Fibroblast of lung (primary cell): ENCODE measurements around the gene PACS2.
"Not testable (repeated sequence)": the region's sequence is repeated elsewhere in the genome, so short reads cannot be mapped to it uniquely, and the experiment has no call there.

Experiments
- EZH2 ChIP-seq: IDR thresholded peaks from 2 replicates; pipeline ENCODE4 v1.5.1; 2012; ENCODE audit warnings: low read length, control low read depth, mild to moderate bottlenecking; ENCODE audit errors: missing control alignments
- TF ChIP-seq, protein P1 (sequence below), 2 donors: IDR thresholded peaks in 1 of 2; conservative IDR thresholded peaks in 1 of 2; 1 replicate in 1 of 2; 2 replicates in 1 of 2; pipeline ENCODE4 v1.5.1; 2011 to 2012; ENCODE audit warnings: low read length in 2 of 2, control low read depth in 1 of 2, inconsistent platforms in 1 of 2, low read depth in 1 of 2, mild to moderate bottlenecking in 1 of 2

DNA sequence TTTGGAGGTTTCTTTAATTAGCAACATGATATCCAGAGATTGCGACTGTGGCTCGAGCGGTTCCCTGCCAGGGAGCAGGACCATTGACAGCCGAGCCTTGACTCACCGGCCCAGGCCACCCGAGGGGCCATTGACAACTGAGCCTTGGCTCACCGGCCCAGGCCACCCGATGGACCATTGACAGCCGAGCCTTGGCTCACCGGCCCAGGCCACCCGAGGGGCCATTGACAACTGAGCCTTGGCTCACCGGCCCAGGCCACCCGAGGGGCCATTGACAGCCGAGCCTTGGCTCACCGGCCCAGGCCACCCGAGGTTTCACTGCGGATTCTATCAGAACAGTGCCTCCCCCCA lies 13.1 kb downstream of the PACS2 start:
- TF ChIP-seq EZH2: not testable (repeated sequence)
- TF ChIP-seq, protein P1, sequence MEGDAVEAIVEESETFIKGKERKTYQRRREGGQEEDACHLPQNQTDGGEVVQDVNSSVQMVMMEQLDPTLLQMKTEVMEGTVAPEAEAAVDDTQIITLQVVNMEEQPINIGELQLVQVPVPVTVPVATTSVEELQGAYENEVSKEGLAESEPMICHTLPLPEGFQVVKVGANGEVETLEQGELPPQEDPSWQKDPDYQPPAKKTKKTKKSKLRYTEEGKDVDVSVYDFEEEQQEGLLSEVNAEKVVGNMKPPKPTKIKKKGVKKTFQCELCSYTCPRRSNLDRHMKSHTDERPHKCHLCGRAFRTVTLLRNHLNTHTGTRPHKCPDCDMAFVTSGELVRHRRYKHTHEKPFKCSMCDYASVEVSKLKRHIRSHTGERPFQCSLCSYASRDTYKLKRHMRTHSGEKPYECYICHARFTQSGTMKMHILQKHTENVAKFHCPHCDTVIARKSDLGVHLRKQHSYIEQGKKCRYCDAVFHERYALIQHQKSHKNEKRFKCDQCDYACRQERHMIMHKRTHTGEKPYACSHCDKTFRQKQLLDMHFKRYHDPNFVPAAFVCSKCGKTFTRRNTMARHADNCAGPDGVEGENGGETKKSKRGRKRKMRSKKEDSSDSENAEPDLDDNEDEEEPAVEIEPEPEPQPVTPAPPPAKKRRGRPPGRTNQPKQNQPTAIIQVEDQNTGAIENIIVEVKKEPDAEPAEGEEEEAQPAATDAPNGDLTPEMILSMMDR (conservative IDR thresholded peaks at IDR 0.05 in 1 of 2, IDR thresholded peaks at IDR 0.05 in 1 of 2; ENCODE audit: low read depth in 1 of 2, low read length in 2 of 2): not testable (repeated sequence)
